GM18505 (cell line): ENCODE data around the gene KCNA10.
"Not testable (repeated sequence)": the region's sequence is repeated elsewhere in the genome, so short reads cannot be mapped to it uniquely, and the experiment has no call there.

Experiments used
- ATAC-seq: cut with Tn5 transposase; IDR thresholded peaks from one replicate; pipeline ENCODE4 v1.9.1; 2021; ENCODE audit not compliant: unreplicated experiment
- POLR2A ChIP-seq: IDR thresholded peaks from 4 replicates; pipeline ENCODE4 v1.6.1; 2011; ENCODE audit warnings: borderline replicate concordance; ENCODE audit not compliant: insufficient read depth, insufficient read length; ENCODE audit errors: extremely low read depth

KCNA10 gene

DNA sequence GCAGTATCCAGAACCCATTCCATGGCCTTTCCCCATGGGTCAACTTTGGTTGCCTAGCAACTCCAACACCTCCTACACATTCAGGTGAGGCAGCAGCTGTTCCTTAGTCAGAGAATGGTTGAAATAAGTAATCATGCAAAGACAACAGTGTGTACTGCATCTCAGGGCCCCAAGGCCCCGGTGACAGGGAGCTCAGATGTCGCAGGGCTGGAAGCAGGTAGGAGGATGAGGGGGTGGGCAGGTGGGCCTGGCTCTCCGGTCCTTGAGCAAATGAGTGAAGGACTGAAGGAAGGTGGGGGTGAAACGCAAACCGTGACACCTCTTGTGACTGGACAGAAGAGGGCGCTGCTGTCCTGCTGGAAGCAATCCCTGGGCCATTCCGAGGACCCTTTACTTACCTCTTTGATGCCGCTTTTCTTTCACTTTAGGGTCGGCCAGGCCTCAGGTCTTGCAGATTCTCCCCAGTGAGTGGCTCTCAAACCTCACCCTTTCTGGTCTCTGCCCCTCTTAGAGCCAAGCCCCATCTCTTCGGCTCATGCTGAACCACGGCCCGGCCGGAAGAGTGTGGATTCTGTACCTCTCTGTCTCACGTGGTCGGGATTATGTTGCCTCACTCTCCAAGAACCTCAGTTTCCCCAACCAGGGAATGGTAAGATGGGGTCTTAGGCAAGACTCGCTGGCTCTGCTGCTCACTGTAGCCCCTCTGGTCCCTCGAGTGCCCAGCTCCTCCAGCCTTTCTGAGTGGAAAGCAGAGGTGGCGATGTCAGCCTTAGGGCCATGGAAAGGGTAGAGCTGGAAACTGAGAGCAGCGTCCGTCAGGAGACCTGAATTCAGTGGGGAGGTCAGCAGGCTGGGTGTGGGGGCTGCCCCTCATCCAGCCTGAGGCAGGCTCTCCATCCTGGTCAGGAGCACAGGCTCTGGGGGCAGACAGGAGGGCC, 5.6 kb upstream of the KCNA10 start:
- TF ChIP-seq POLR2A, result no peak
- no peak for ATAC-seq

DNA sequence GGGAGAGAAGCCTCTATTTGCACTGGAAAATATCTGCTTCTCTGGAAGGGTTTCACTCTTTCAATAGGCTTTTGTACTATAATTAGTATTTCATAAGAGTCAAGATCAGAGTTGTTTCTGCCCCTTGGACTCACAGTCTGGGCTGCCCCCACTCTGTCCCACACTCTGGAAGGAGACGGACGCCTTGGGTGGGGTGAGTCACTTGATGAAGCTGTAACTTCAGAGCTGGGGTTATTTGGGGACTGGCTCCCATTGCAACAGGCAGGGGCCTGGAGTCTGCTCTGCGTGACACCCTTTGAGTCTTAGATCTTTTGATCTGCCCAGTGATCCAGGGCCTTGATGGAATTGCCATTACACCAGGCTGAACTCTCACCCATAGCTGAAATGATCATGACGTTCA, 4.0 kb upstream of the KCNA10 start:
- no peak for TF ChIP-seq POLR2A
- no peak for ATAC-seq

DNA sequence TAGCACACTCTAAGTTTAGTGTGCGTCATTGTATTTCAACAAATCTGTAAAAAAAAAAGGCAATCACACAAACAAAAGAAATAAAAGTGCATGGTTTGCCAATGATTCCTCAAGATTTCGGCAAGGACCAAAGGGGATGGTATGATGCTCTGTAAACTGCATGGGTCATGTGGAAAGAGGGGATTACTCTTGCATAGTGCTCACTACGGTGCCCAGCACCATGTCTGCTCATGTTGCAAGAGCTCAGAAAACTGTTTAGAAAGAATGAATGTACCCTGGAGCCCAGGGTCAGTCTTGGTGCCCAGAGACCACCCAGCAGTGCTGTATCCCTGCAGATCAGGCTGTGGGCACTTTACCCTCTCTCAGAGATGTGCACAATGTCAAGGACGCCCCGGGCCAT, 3.6 kb upstream of the KCNA10 start:
- TF ChIP-seq POLR2A, result no peak
- no peak for ATAC-seq

DNA sequence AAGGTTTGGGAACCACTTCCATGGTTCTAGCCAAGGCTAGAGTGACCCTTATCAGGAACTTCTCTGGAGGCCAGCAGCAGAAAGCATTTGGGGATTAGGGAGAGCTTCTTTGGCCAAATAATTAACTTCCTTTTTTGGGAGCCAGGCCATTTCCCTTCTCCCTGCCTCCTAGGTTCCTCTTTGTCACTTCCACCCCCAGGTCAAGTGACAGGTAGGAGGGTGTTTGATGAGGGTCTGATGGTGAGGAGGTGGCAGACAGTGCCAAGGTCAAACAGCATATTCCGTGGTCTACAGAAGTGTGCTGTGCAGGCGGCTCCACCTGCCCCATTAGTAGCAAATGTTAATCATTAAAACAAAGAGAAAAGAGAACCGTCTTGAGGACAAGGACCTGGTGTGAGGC, 1.9 kb upstream of the KCNA10 start:
- ATAC-seq, result no peak
- TF ChIP-seq POLR2A, result no peak

DNA sequence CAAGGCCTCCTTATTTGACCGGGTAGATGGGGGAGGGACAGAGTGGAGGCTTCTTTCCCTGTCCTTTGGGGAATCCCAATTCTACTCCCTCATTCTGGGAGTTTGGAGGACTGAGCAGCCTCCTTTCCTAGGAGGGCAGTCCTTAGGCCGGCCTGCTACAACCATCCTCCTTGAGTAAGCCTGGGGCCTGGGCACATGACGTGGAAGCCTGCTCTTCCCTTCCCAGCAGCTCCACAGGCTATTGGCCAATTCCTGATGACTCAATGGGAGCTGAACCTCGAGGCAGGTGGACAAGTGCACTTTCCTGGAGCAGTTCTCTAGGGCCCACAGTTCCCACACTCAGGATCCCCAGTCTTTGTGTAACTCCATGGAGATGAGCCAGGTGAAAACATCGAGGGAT, 3.1 kb downstream of the KCNA10 start:
- ATAC-seq, result no peak
- TF ChIP-seq POLR2A, result no peak

DNA sequence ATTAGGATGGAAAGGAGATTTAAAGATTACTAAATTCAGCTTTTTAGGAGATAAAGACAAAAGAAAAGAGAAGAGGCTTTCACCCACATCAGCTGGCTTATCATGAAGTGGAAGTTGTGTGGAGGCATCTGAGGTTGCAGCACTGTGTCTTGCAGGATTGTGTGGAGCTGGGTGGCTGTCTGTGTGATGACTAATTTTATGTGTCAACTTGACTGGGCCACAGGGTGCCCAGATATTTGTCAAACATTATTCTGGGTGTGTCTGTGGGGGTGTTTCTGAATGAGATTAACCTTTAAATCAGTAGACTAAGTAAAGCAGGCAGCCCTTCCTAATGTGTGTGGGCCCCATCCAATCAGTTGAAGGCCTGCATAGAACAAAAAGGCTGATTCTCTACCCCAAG, 3.9 kb downstream of the KCNA10 start:
- TF ChIP-seq POLR2A, result no peak
- ATAC-seq, result no peak

DNA sequence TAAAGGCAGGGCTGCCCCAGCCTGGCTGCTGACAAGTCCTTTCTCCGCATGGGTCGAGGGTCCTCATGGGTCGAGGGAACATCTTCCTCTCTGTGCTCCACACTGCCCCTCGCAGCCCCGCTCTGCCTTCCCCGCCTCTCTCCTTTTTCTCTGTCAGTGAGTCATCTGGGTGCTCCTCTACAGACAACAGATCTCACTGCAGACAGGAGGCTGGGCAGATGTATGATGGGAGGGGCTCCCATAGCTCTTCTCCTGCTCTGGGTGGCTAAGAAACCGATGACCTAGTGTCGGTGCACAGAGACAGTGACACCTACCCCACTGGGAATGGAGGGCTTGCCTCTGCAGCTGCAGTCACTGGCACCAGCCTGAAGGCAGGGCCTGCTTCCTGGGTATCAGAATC, 5.5 kb downstream of the KCNA10 start:
- ATAC-seq, result no peak

DNA sequence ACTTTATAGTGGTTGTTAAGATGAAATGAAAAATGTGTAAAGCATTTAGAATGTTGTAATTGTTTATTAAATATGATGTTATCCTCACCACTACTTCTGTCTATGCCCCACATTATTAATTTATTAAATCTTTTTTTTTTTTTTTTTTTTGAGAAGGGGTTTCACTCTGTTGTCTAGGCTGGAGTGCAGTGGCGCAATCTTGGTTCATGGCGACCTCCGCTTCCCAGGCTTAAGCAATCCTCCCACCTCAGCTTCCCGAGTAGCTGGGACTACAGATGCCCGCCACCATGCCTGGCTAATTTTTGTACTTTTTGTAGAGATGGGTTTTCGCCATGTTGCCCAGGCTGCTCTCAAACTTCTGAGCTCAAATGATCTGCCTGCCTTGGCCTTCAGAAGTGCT, 7.5 kb downstream of the KCNA10 start:
- no peak for TF ChIP-seq POLR2A
- no peak for ATAC-seq

More for the DNA sequence above, 5.5 kb downstream of the KCNA10 start:
- no peak for TF ChIP-seq POLR2A

DNA sequence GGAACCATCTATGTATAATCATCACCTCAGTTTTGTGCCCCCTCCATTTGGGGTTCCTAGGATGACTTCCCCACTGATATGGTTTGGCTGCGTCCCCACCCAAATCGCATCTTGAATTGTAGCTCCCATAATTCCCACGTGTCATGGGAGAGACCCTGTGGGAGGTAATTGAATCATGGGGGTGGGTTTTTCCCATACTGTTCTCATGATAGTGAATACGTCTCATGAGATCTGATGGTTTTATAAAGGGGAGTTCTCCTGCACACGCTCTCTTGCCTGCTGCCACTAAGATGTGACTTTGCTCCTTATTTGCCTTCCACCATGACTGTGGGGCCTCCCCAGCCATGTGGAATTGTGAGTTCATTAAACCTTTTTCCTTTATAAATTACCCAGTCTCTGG, 8.1 kb downstream of the KCNA10 start:
- ATAC-seq, result not testable (repeated sequence)

DNA sequence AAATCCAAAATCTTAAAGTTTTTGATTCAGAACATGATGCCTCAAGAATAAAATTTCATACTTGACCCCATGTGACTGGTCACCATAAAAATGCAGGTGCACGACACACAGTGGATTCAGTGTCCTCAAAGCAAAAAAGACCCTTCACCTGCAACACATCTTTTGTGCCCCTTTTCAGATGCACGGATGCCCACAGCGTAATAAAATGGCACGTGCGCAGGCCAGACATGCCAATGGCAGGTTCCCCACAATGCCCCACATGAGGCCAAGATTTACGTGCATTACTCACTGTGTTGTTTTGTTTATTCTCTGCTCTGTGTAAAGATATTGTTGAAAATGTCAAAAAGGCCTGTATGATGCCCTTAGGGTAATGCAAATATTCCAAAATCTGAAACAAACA, 9.3 kb downstream of the KCNA10 start:
- TF ChIP-seq POLR2A, result no peak
- ATAC-seq, result no peak

DNA sequence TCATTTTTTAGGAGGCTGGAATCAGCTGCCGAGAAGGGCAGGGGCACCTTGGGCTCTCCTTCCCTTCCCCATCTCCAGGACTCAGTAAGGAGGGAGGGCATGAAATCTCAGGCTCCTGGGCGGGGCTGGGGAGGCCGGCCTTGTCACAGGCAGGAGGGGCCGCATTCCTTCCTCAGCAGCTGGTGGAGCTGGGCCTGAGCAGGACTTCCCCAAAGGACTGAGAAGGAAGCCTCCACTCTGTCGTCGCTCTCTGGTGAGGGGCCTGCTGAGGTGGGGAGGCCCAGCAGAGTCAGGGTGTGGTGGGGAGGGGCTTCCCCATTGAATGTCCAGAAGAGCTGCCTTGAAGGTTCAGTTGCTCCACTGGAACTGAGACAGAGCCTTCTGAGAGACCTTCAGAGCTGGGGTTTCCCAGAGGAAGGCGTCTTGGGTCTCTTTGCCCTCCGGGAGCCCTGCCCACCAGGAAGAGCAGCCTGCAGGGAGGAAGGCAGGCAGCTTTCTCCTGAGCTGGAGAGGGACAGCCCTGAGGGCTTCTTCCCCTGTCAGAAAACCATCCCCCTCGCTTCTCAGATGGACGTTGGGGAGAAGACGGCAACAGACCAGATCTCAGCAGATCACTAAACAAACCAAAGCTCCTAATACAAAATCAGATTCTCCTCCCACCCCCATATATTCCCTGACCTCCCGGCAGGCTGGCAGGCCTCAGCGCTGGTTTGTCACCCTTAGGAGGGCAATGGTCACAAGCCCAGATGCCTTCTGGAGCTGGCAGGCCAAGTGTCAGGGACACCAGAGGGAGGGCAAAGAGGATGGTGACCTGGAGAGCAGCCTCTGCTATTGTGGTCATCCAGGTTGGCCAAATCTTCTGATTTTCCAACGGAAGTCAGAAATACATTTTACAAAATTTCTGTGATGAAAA, 10.7 kb downstream of the KCNA10 start:
- ATAC-seq, result no peak
- no peak for TF ChIP-seq POLR2A

DNA sequence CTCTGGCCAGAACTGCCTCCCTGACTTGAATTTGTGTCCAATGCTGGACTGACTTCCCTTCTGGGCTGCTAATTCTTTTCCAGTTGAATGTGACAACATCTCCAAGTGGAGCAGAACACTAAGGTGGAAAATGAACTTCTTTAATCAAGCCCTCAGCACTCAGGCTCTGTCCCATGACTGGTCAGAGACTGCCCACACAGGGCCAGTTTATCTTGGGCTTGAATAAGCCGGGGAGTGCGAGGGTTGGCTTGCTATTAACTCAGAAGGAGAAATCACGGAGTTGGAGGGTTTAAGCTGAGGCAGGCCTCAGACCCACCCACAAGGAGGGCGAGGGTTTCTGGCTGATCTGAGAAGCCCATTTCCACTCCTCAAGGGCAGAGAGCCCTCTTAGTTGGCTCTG, 12.4 kb downstream of the KCNA10 start:
- no peak for TF ChIP-seq POLR2A
- no peak for ATAC-seq

DNA sequence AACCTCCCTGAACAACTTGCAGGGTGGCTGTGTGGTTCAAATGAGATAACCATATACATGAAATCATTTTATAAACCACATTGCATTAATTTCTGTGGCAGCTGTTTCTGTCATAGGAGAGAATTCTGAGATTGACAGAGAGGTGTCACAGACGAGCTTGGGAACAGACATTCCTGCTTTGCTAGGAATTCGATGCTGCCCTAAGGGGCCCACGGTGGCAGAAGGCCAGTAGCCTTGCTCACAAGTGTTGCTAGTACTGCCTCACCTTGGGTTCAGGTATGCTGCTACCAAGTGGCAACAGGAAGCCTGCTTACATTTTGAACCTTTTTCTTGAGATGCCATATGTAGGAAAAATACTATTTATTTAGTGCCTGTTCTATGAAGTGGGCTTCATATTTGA, 13.4 kb downstream of the KCNA10 start:
- TF ChIP-seq POLR2A, result no peak
- no peak for ATAC-seq

DNA sequence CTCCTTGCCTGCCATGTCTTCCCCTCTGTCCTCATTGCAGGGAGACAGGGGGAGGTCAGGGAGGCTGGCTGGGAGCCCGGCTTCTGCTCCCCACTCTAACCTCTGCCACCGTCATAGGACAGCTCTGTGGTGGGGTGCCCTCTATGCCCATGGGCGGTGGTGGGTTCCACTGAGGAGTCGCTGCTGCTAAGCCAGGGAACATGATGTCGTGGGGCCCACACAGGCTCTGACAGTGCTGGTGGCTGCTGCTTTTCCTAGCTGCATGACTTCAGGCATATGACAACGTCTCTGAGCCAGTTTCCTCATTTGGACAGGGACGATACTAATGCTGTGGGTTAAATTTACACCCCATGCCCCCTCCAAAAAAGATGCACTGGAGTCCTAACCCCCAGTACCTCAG, 14.7 kb downstream of the KCNA10 start:
- TF ChIP-seq POLR2A, result no peak
- ATAC-seq, result no peak
